H1 (cell line): ENCODE results near the gene ENPP1. TPM values are rescaled to one million over a fixed set of nuclear protein-coding genes. Genes with fewer than 3 reads are reported as not detected.

Source experiments
- BCL11A ChIP-seq, 2 experiments: IDR thresholded peaks; one replicate each; pipeline ENCODE4 v1.6.1; 2011; ENCODE audit warnings: low read depth in 2 of 2, low read length in 2 of 2, mild to moderate bottlenecking in 2 of 2
- CBX5 ChIP-seq: fragments of 300-800, 300-1000 bp; sonication (generic); IDR thresholded peaks from 2 replicates; pipeline ENCODE4 v1.7.1; 2016; ENCODE audit warnings: antibody characterized with exemption, low read length, low read depth
- EP300 ChIP-seq, 2 experiments: IDR thresholded peaks; 1 replicate in 1 of 2; 2 replicates in 1 of 2; pipeline ENCODE4 v1.6.1; 2011 to 2012; ENCODE audit warnings: low read depth in 2 of 2, low read length in 2 of 2, mild to moderate bottlenecking in 2 of 2, borderline replicate concordance in 1 of 2, inconsistent platforms in 1 of 2, moderate library complexity in 1 of 2
- POU5F1 ChIP-seq: IDR thresholded peaks from 2 replicates; pipeline ENCODE4 v1.6.1; 2011; ENCODE audit warnings: low read depth, mild to moderate bottlenecking, low read length, moderate library complexity
- RNF2 ChIP-seq: fragments of 200-900, 300-1000 bp; sonication (generic); IDR thresholded peaks from 2 replicates; pipeline ENCODE4 v1.7.1; 2016; ENCODE audit warnings: borderline replicate concordance, low read depth, mild to moderate bottlenecking, antibody characterized with exemption, low read length; ENCODE audit not compliant: poor library complexity, severe bottlenecking; ENCODE audit errors: missing control alignments
- SIX5 ChIP-seq: IDR thresholded peaks from 2 replicates; pipeline ENCODE4 v1.6.1; 2011; ENCODE audit warnings: mild to moderate bottlenecking, low read depth, low read length
- SUZ12 ChIP-seq: fragments of 200-600 bp; sonication (generic); IDR thresholded peaks from 2 replicates; pipeline ENCODE4 v1.6.1; 2012; ENCODE audit warnings: mild to moderate bottlenecking, inconsistent platforms, low read length, moderate library complexity, mixed read lengths
- TAF1 ChIP-seq: IDR thresholded peaks from 2 replicates; pipeline ENCODE4 v1.6.1; 2011; ENCODE audit warnings: mild to moderate bottlenecking, low read depth, low read length
- polyA plus RNA-seq, 7 experiments: library from polyadenylated mRNA; depleted of rRNA in 3 of 7; stranded (reverse) in 5 of 7; unstranded in 2 of 7; fragments of >200 nt in 5 of 7; fragments of 200-250 nt in 2 of 7; gene quantifications; 1 replicate in 5 of 7; 2 replicates in 1 of 7; 4 replicates in 1 of 7; pipeline versions ENCODE4 v1.2.1 to v1.2.3, GENCODE V29; 2011 to 2013; ENCODE audit warnings: missing spikeins in 2 of 7, mixed read lengths in 2 of 7
- total RNA-seq: library from RNA; stranded (reverse); fragmentation: NEBNext Ultra II Directional; extraction: Animal tissue kit (Norgen Biotek cat#: 25700); gene quantifications from 2 replicates; pipeline ENCODE4 v1.2.1, GENCODE V29; 2021
- TF ChIP-seq, protein P1 (sequence below): fragments of 300-600 bp; sonication (generic); IDR thresholded peaks from 2 replicates; pipeline ENCODE4 v1.7.1; 2012; ENCODE audit warnings: low read length, moderate library complexity, mild to moderate bottlenecking, inconsistent platforms; ENCODE audit not compliant: insufficient replicate concordance
- TF ChIP-seq, protein P2 (sequence below): IDR thresholded peaks from 2 replicates; pipeline ENCODE4 v1.6.1; 2011; ENCODE audit warnings: low read length, improper control_type of control experiment

Gene ENPP1
- total and polyA plus RNA-seq, 2 of the 8 experiments (the other 6 are each of a cell fraction or from before 2014, with no cell fraction given): 10.1 to 39.1 TPM

DNA sequence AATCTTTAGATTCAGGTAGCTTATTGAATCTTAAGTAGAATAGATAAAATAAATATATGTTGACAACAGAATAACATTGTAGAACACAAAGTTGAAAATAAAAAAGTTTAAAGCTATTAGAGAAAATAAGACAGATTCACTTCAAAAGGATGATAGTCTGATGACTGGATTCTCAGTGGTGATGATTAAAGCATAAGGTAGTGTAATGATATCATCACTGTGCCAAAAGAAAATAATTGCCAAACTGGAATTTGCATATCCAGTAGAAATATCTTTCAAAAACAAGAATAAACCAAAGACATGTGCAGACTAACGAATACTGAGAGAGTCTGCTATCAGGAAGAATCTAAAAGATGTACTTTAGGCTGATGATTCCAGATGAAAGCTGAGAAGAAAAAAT lies 30.2 kb downstream of the ENPP1 start (continued):
- TF ChIP-seq, protein P1, sequence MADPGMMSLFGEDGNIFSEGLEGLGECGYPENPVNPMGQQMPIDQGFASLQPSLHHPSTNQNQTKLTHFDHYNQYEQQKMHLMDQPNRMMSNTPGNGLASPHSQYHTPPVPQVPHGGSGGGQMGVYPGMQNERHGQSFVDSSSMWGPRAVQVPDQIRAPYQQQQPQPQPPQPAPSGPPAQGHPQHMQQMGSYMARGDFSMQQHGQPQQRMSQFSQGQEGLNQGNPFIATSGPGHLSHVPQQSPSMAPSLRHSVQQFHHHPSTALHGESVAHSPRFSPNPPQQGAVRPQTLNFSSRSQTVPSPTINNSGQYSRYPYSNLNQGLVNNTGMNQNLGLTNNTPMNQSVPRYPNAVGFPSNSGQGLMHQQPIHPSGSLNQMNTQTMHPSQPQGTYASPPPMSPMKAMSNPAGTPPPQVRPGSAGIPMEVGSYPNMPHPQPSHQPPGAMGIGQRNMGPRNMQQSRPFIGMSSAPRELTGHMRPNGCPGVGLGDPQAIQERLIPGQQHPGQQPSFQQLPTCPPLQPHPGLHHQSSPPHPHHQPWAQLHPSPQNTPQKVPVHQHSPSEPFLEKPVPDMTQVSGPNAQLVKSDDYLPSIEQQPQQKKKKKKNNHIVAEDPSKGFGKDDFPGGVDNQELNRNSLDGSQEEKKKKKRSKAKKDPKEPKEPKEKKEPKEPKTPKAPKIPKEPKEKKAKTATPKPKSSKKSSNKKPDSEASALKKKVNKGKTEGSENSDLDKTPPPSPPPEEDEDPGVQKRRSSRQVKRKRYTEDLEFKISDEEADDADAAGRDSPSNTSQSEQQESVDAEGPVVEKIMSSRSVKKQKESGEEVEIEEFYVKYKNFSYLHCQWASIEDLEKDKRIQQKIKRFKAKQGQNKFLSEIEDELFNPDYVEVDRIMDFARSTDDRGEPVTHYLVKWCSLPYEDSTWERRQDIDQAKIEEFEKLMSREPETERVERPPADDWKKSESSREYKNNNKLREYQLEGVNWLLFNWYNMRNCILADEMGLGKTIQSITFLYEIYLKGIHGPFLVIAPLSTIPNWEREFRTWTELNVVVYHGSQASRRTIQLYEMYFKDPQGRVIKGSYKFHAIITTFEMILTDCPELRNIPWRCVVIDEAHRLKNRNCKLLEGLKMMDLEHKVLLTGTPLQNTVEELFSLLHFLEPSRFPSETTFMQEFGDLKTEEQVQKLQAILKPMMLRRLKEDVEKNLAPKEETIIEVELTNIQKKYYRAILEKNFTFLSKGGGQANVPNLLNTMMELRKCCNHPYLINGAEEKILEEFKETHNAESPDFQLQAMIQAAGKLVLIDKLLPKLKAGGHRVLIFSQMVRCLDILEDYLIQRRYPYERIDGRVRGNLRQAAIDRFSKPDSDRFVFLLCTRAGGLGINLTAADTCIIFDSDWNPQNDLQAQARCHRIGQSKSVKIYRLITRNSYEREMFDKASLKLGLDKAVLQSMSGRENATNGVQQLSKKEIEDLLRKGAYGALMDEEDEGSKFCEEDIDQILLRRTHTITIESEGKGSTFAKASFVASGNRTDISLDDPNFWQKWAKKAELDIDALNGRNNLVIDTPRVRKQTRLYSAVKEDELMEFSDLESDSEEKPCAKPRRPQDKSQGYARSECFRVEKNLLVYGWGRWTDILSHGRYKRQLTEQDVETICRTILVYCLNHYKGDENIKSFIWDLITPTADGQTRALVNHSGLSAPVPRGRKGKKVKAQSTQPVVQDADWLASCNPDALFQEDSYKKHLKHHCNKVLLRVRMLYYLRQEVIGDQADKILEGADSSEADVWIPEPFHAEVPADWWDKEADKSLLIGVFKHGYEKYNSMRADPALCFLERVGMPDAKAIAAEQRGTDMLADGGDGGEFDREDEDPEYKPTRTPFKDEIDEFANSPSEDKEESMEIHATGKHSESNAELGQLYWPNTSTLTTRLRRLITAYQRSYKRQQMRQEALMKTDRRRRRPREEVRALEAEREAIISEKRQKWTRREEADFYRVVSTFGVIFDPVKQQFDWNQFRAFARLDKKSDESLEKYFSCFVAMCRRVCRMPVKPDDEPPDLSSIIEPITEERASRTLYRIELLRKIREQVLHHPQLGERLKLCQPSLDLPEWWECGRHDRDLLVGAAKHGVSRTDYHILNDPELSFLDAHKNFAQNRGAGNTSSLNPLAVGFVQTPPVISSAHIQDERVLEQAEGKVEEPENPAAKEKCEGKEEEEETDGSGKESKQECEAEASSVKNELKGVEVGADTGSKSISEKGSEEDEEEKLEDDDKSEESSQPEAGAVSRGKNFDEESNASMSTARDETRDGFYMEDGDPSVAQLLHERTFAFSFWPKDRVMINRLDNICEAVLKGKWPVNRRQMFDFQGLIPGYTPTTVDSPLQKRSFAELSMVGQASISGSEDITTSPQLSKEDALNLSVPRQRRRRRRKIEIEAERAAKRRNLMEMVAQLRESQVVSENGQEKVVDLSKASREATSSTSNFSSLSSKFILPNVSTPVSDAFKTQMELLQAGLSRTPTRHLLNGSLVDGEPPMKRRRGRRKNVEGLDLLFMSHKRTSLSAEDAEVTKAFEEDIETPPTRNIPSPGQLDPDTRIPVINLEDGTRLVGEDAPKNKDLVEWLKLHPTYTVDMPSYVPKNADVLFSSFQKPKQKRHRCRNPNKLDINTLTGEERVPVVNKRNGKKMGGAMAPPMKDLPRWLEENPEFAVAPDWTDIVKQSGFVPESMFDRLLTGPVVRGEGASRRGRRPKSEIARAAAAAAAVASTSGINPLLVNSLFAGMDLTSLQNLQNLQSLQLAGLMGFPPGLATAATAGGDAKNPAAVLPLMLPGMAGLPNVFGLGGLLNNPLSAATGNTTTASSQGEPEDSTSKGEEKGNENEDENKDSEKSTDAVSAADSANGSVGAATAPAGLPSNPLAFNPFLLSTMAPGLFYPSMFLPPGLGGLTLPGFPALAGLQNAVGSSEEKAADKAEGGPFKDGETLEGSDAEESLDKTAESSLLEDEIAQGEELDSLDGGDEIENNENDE: no peak
- TF ChIP-seq TAF1: no peak
- no peak for TF ChIP-seq POU5F1
- TF ChIP-seq CBX5: no peak
- no peak for TF ChIP-seq SUZ12
- no peak for TF ChIP-seq EP300 (IDR thresholded peaks at IDR 0.05; ENCODE audit: borderline replicate concordance in 1 of 2, low read depth in 2 of 2, low read length in 2 of 2)
- TF ChIP-seq BCL11A (IDR thresholded peaks at IDR 0.05; ENCODE audit: low read depth in 2 of 2, low read length in 2 of 2): no peak
- TF ChIP-seq SIX5: no peak
- TF ChIP-seq RNF2: no peak
- TF ChIP-seq, protein P2, sequence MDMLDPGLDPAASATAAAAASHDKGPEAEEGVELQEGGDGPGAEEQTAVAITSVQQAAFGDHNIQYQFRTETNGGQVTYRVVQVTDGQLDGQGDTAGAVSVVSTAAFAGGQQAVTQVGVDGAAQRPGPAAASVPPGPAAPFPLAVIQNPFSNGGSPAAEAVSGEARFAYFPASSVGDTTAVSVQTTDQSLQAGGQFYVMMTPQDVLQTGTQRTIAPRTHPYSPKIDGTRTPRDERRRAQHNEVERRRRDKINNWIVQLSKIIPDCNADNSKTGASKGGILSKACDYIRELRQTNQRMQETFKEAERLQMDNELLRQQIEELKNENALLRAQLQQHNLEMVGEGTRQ: no peak
